NCI-H1048 (cell line): ENCODE data around the gene DDN.

Source experiments
- DNase-seq: peaks from one replicate; lab custom pipeline; 2025; lab: John Stamatoyannopoulos, UW

The DDN gene

GRCh38 chr12:48981757-48982157, 17.4 kb downstream of the DDN start:
- DNase-seq: no peak

GRCh38 chr12:48980953-48981756, 18.0 kb downstream of the DDN start:
- DNase-seq: no peak

- DNase-seq: no peak
These were observed 18.7 kb downstream of the DDN start for GRCh38 chr12:48980389-48980952.

GRCh38 chr12:48979602-48980388, 19.4 kb downstream of the DDN start:
- DNase-seq: no peak

- no peak for DNase-seq
These were observed 20.2 kb downstream of the DDN start for GRCh38 chr12:48978741-48979601.

- no peak for DNase-seq
These were observed 20.9 kb downstream of the DDN start, which contains the start of gene WNT1 for GRCh38 chr12:48978291-48978740. Gene WNT1 (plus strand): TSS chr12:48978322. CDS start chr12:48978651, 329 bp downstream.

- DNase-seq: peak; percentile 36
These were observed 21.6 kb downstream of the DDN start for GRCh38 chr12:48977290-48978281.

GRCh38 chr12:48973941-48974673, 25.1 kb downstream of the DDN start:
- no peak for DNase-seq

- no peak for DNase-seq
These were observed 25.6 kb downstream of the DDN start for GRCh38 chr12:48973531-48973930.

- DNase-seq: no peak
These were observed 26.2 kb downstream of the DDN start for GRCh38 chr12:48972952-48973483.

GRCh38 chr12:48972213-48972951, 26.8 kb downstream of the DDN start:
- DNase-seq: no peak

- DNase-seq: no peak
These were observed 28.4 kb downstream of the DDN start for GRCh38 chr12:48970702-48971334.

GRCh38 chr12:48969833-48970701, 29.1 kb downstream of the DDN start:
- no peak for DNase-seq

GRCh38 chr12:48969160-48969771, 29.9 kb downstream of the DDN start:
- DNase-seq: no peak

- no peak for DNase-seq
These were observed 30.7 kb downstream of the DDN start for GRCh38 chr12:48968467-48968866.

- DNase-seq: no peak
These were observed 31.2 kb downstream of the DDN start for GRCh38 chr12:48967991-48968390.
